Uterus (tissue), 4 donors: Measurements from ENCODE around the gene TAF1. TPM values are rescaled to one million over a fixed set of nuclear protein-coding genes. Genes with fewer than 3 reads are reported as not detected.
"Not testable (repeated sequence)": the region's sequence is repeated elsewhere in the genome, so short reads cannot be mapped to it uniquely, and the experiment has no call there.

ENCODE experiments used
- DNase-seq, 2 donors: peaks; one replicate each; pipeline ENCODE4 v3.0.0-alpha.2; 2019 to 2020
- H3K27ac ChIP-seq, 2 donors: fragments of 200-600 bp; sonication (generic); 1 replicate in 1 of 2; 2 replicates in 1 of 2; pipeline ENCODE4 v1.5.1; 2016 to 2018
- H3K27me3 ChIP-seq, 2 donors: fragments of 200-600 bp; sonication (generic); one replicate each; pipeline ENCODE4 v1.5.1; 2018 to 2019; ENCODE audit warnings: control low read depth in 1 of 2
- H3K36me3 ChIP-seq, 2 donors: fragments of 200-600 bp; sonication (generic); one replicate each; pipeline ENCODE4 v1.5.1; 2019; ENCODE audit warnings: control low read depth in 1 of 2
- H3K4me1 ChIP-seq, 2 donors: fragments of 200-600 bp; sonication (generic); one replicate each; pipeline ENCODE4 v1.5.1; 2018 to 2019; ENCODE audit warnings: control low read depth in 1 of 2
- H3K4me3 ChIP-seq, 2 donors: fragments of 200-600 bp; sonication (generic); 1 replicate in 1 of 2; 2 replicates in 1 of 2; pipeline ENCODE4 v1.5.1; 2018 to 2019; ENCODE audit warnings: mild to moderate bottlenecking in 1 of 2
- H3K9me3 ChIP-seq, 2 donors: fragments of 200-600 bp; sonication (generic); one replicate each; pipeline ENCODE4 v1.5.1; 2019; ENCODE audit warnings: control low read depth in 1 of 2
- POLR2A ChIP-seq, 2 donors: fragments of 450-650 bp; IDR thresholded peaks; one replicate each; pipeline ENCODE4 v1.6.1; 2016; ENCODE audit warnings: antibody characterized with exemption in 2 of 2, mild to moderate bottlenecking in 1 of 2, moderate library complexity in 1 of 2
- intact Hi-C: fragments of 100-400 bp; cut with DNase I; formaldehyde crosslinking; loops from one replicate; pipeline ENCODE4 v1.15.1; 2023; ENCODE audit warnings: low total_unique reads
- total RNA-seq, 4 donors: library from RNA; depleted of rRNA in 3 of 4; stranded (reverse); fragments of >200 nt in 3 of 4; gene quantifications; one replicate each; pipeline versions ENCODE4 v1.1.0 to v1.2.4, GENCODE V29; 2014 to 2023
- TF ChIP-seq, protein P1 (sequence below), 4 experiments: fragments of 200-600 bp in 2 of 4; fragments of 450-650 bp in 2 of 4; sonication (generic) in 2 of 4; IDR thresholded peaks; one replicate each; pipeline ENCODE4 v1.5.1; 2016 to 2019; ENCODE audit warnings: antibody characterized with exemption in 4 of 4, mild to moderate bottlenecking in 2 of 4, moderate library complexity in 1 of 4
- donor health status: DM: yes; HTN: yes; CAD: no.

The TAF1 gene
- total RNA-seq = 100 to 1,000 TPM in 2 of 4 donors, 10 to 100 TPM in 2; 66.5 to 171 (median 102) TPM

GRCh38 chrX:71365875-71366673, at the start of gene TAF1:
TSS of gene TAF1 (plus strand) at chrX:71366357. CDS start at chrX:71366375, 18 bp downstream.
- H3K27ac ChIP-seq = peak within 1 kb of the TSS; percentile 73 to 88
- TF ChIP-seq, protein P1, sequence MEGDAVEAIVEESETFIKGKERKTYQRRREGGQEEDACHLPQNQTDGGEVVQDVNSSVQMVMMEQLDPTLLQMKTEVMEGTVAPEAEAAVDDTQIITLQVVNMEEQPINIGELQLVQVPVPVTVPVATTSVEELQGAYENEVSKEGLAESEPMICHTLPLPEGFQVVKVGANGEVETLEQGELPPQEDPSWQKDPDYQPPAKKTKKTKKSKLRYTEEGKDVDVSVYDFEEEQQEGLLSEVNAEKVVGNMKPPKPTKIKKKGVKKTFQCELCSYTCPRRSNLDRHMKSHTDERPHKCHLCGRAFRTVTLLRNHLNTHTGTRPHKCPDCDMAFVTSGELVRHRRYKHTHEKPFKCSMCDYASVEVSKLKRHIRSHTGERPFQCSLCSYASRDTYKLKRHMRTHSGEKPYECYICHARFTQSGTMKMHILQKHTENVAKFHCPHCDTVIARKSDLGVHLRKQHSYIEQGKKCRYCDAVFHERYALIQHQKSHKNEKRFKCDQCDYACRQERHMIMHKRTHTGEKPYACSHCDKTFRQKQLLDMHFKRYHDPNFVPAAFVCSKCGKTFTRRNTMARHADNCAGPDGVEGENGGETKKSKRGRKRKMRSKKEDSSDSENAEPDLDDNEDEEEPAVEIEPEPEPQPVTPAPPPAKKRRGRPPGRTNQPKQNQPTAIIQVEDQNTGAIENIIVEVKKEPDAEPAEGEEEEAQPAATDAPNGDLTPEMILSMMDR (IDR thresholded peaks at IDR 0.05) = no peak
- TF ChIP-seq POLR2A (IDR thresholded peaks at IDR 0.05) = peak; percentile 20 to 56
- H3K36me3 ChIP-seq = no peaks in the 10 kb centered on the region
- no peaks in the 10 kb centered on the region for H3K9me3 ChIP-seq
- peak; percentile 91 to 95 for DNase-seq
- H3K4me3 ChIP-seq = peak within 1 kb of the TSS; percentile 55 to 64
- intact Hi-C loops = no loop called here
- H3K4me1 ChIP-seq = no peaks in the 10 kb centered on the region
- no peaks in the 10 kb centered on the region for H3K27me3 ChIP-seq

GRCh38 chrX:71316959-71317358, 49.2 kb upstream of the TAF1 start:
- intact Hi-C loops, DNase-seq, H3K27ac ChIP-seq, H3K27me3 ChIP-seq, H3K4me1 ChIP-seq, H3K4me3 ChIP-seq, H3K9me3 ChIP-seq, H3K36me3 ChIP-seq: not testable (repeated sequence)

GRCh38 chrX:71320126-71320525, 46.0 kb upstream of the TAF1 start:
- H3K27me3 ChIP-seq = no peaks in the 10 kb centered on the region
- no peak for DNase-seq
- no peaks in the 10 kb centered on the region for H3K36me3 ChIP-seq
- intact Hi-C loops = no loop called here
- H3K4me3 ChIP-seq = no peak overlapping the region
- H3K27ac ChIP-seq = no peak overlapping the region
- no peaks in the 10 kb centered on the region for H3K9me3 ChIP-seq
- TF ChIP-seq, protein P1 (IDR thresholded peaks at IDR 0.05) = no peak
- no peak for TF ChIP-seq POLR2A (IDR thresholded peaks at IDR 0.05)
- H3K4me1 ChIP-seq = no peaks in the 10 kb centered on the region

DNA sequence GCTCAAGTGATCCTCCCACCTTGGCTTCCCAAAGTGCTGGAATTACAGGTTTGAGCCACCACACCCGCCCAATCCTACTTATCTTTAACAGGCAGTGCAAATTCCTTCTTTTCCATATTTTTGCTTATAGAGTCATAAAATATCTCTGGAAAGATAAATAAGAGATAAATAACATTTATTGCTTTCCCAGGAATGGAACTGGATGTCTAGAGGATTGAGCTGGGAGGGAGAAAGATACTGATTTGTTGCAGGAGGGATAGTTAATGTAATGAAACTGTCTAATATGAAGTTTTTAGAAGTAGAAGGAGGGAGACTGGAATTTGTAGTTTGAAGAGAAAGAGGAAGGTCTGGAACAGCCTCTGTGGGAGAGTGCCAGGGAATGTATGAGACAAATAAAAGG, 44.4 kb upstream of the TAF1 start:
- Histone ChIP-seq H3K36me3 (no peaks in the 10 kb centered on the region), H3K9me3 (no peaks in the 10 kb centered on the region), H3K4me1 (no peaks in the 10 kb centered on the region), H3K27ac (peak overlapping the region; percentile 14 to 29), H3K4me3 (no peak overlapping the region), H3K27me3 (no peaks in the 10 kb centered on the region)
- TF ChIP-seq, protein P1 (IDR thresholded peaks at IDR 0.05) = no peak
- TF ChIP-seq POLR2A (IDR thresholded peaks at IDR 0.05) = no peak
- DNase-seq = peak in 1 of 2 donors; percentile 22
- intact Hi-C loops = no loop called here

DNA sequence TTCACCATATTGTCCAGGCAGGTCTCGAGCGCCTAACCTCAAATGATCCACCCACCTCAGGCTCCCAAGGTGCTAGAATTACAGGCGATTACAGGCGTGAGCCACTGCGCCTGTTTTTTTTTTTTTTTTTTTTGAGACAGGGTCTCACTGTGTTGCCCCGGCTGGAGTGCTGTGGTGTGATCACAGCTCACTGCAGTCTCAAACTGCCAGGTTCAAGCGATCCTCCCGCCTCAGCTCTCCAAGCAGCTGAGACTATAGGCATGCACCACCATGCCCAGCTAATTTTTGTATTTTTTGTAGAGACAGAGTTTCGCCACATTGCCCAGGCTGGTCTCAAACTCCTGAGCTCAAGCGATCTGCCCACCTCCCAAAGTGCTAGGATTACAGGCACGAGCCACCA, 41.7 kb upstream of the TAF1 start:
- DNase-seq, H3K36me3 ChIP-seq, intact Hi-C loops, H3K9me3 ChIP-seq, H3K4me1 ChIP-seq, H3K4me3 ChIP-seq, H3K27ac ChIP-seq, H3K27me3 ChIP-seq: not testable (repeated sequence)

DNA sequence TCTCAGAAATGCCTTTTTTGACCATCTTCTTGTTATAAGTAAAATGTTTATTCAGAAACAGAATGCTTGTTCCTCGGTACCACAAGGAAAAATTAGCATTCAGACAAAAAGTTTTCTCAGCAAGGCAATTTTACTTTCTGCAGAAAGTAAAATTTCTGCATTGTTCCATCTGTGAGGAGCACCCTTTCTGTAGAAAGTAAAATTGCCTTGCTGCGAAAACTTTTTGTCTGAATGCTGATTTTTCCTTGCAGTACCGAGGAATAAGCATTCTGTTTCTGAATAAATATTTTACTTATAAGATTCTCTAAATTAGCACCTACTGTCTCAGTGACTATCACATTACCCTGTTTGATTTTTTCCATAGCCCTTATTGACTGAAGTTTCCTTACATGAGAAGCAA, 39.8 kb upstream of the TAF1 start:
- intact Hi-C loops = no loop called here
- no peak overlapping the region for H3K4me3 ChIP-seq
- no peak for TF ChIP-seq POLR2A (IDR thresholded peaks at IDR 0.05)
- TF ChIP-seq, protein P1 (IDR thresholded peaks at IDR 0.05) = no peak
- no peaks in the 10 kb centered on the region for H3K9me3 ChIP-seq
- no peaks in the 10 kb centered on the region for H3K4me1 ChIP-seq
- H3K27ac ChIP-seq = no peak overlapping the region
- H3K36me3 ChIP-seq = no peaks in the 10 kb centered on the region
- H3K27me3 ChIP-seq = no peaks in the 10 kb centered on the region
- no peak for DNase-seq

DNA sequence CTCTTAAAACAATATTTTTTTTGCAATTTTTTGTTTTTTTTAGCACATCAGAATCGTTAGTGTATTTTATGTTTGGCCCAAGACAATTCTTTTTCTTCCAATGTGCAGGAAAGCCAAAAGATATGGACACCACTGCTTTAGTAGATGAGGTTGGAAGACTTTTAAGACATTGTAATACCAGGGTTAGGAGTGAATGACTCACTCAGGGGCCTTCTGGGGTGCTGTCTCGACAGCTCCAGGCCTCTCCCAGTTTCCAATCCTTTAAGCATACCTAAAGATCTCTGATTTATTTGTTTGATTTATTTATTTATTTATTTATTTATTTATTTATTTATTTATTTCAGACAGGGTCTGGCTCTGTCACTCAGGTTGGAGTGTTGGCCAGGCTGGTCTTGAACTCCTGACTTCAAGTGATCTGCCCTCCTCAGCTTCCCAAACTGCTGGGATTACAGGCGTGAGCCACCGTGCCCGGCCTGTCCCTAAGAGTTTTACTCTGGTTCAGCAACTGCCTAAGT, 16.9 kb upstream of the TAF1 start:
- intact Hi-C loops, H3K27ac ChIP-seq, H3K36me3 ChIP-seq, H3K27me3 ChIP-seq, H3K4me3 ChIP-seq, DNase-seq, H3K4me1 ChIP-seq, H3K9me3 ChIP-seq: not testable (repeated sequence)

DNA sequence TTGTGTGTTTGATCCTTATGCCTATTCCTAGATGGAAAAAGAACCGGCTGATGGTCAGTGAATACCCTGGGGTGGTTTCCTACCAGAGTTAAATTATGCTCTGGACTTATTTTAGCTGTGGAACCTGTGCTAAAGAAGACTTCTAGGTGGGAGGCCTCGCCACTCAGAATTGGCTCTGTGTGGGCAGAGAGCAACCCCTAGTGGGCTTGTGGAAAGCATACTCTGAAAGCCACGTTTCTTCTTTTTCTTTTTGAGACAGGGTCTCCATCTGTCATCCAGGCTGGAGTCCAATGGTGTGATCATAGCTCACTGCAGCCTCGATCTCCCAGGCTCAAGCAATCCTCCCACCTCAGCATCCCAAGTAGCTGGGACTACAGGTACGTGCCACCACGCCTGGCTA, 16.3 kb upstream of the TAF1 start:
- DNase-seq, H3K27ac ChIP-seq, H3K36me3 ChIP-seq, H3K4me3 ChIP-seq, H3K27me3 ChIP-seq, H3K9me3 ChIP-seq, intact Hi-C loops, H3K4me1 ChIP-seq: not testable (repeated sequence)

DNA sequence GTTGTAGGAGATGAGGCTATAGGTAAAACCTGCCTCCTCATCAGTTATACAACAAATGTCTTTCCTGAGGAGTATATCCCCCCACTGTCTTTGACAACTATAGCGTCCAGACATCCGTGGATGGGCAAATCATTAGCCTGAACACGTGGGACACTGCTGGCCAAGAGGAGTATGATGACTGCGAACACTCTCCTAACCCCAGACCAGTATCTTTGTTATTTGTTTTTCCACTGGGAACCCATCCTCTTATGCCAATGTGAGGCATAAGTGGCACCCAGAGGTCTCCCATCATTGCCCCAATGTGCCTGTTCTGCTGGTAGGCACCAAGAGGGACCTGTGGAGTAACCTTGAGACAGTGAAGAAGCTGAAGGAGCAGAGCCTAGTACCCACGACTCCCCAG, 13.7 kb upstream of the TAF1 start:
- H3K9me3 ChIP-seq, H3K4me3 ChIP-seq, H3K4me1 ChIP-seq, intact Hi-C loops, H3K36me3 ChIP-seq, DNase-seq, H3K27ac ChIP-seq, H3K27me3 ChIP-seq: not testable (repeated sequence)
